Lung (tissue), 12 donors: ENCODE measurements around the gene HIC1. TPM values are rescaled to one million over a fixed set of nuclear protein-coding genes. Genes with fewer than 3 reads are reported as not detected.
A peak's percentile ranks its signal among the peaks of the same experiment; 100 is the strongest.

Experiments used
- ATAC-seq: fragments of 200-7000 bp; cut with Tn5 transposase; one replicate; pipeline ENCODE4 v1.9.1; 2020; ENCODE audit warnings: moderate number of reproducible peaks; ENCODE audit not compliant: insufficient read depth, low FRiP score
- DNase-seq, 3 donors: peaks; one replicate each; pipeline ENCODE4 v3.0.0-alpha.2; 2013 to 2017
- H3K27ac ChIP-seq, 2 donors: one replicate each; pipeline ENCODE4 v1.5.1; 2013; ENCODE audit warnings: mild to moderate bottlenecking in 2 of 2, moderate library complexity in 2 of 2, control low read depth in 1 of 2, inconsistent platforms in 1 of 2, low read depth in 1 of 2, low read length in 1 of 2
- H3K27me3 ChIP-seq, 3 donors: one replicate each; pipeline ENCODE4 v1.5.1; 2013; ENCODE audit warnings: low read length in 2 of 3; ENCODE audit not compliant: control insufficient read depth in 3 of 3, insufficient read depth in 3 of 3
- H3K36me3 ChIP-seq, 4 donors: one replicate each; pipeline ENCODE4 v1.5.1; 2013; ENCODE audit warnings: low read length in 4 of 4, mild to moderate bottlenecking in 1 of 4, moderate library complexity in 1 of 4; ENCODE audit not compliant: control insufficient read depth in 4 of 4, insufficient read depth in 4 of 4
- H3K4me1 ChIP-seq, 5 donors: one replicate each; pipeline ENCODE4 v1.5.1; 2013; ENCODE audit warnings: low read length in 5 of 5, mild to moderate bottlenecking in 2 of 5, moderate library complexity in 1 of 5; ENCODE audit not compliant: control insufficient read depth in 5 of 5, insufficient read depth in 5 of 5
- H3K4me3 ChIP-seq: one replicate; pipeline ENCODE4 v1.5.1; 2013; ENCODE audit warnings: mild to moderate bottlenecking, control low read depth, moderate library complexity
- H3K9ac ChIP-seq, 2 donors: one replicate each; pipeline ENCODE4 v1.5.1; 2013; ENCODE audit warnings: low read length in 2 of 2, control low read depth in 1 of 2; ENCODE audit not compliant: insufficient read depth in 1 of 2
- H3K9me3 ChIP-seq, 4 donors: one replicate each; pipeline ENCODE4 v1.5.1; 2013; ENCODE audit warnings: low read length in 3 of 4, mild to moderate bottlenecking in 1 of 4, moderate library complexity in 1 of 4; ENCODE audit not compliant: control insufficient read depth in 4 of 4, insufficient read depth in 3 of 4
- CTCF ChIP-seq: IDR thresholded peaks from 2 replicates; pipeline ENCODE4 v1.5.1; 2012; ENCODE audit warnings: mild to moderate bottlenecking; ENCODE audit errors: control extremely low read depth, extremely low read depth
- WGBS, 2 donors: extraction: QIAGEN DNeasy Blood & Tissue Kit; methylation state at CpG; one replicate each; pipeline ENCODE4 v1.1.7; 2013; 5-methylcytosine and 5-hydroxymethylcytosine counted together
- polyA plus RNA-seq, 2 donors: library from polyadenylated mRNA; stranded (reverse); fragments of 200-250 nt; gene quantifications; one replicate each; pipeline ENCODE4 v1.2.1, GENCODE V29; 2013
- total RNA-seq, 2 donors: library from RNA; depleted of rRNA in 1 of 2; stranded (reverse); fragments of >200 nt in 1 of 2; gene quantifications; one replicate each; pipeline ENCODE4 v1.2.1, GENCODE V29; 2014 to 2021
- donor health status: control.
- donor health status: control.
- donor health status: Bipolar disorder and iron deficiency.
- donor health status: healthy.
- donor health status: DM: yes; HTN: yes; CAD: no.

The HIC1 gene
- total and polyA plus RNA-seq, 4 donors, result 5.5 to 34.8 (median 21.6) TPM

DNA sequence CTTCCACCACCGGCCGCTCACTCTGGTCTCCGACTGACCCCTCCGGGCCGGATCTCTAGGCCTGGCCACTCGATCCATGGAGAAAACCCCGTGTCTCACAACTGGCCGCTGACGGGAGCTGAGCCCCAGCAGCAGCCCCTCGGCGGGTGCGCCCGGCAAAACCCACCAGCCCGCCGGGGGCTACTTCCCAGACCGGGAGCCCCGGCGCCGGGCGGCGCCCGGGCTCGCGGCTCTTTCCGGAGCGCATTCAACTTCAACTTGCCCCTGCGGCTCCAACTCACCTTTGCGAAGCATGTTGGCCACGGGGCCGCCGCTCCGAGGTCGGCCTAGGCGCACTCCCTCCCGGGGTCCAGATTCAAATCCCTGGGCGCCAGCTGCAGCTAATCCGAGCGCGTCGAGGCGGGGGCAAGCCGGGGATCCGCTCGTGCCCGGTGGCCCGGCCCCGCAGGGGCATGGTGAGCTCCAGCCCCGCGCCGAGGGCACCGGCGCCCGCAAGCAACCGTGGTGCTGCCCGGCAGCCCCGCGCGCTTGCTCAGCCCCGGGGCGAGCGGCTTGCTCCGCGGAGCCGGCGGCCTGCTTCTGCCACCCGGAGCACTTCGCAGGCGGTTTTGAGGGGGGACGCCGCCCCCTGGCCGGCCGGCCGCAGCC is 30.2 kb upstream of the HIC1 start:
- H3K4me3 ChIP-seq, result peak overlapping the region; percentile 44
- peaks cover 3 to 36% (median 34%) of the 10 kb centered on the region in 3 donors for H3K27me3 ChIP-seq
- no peak overlapping the region for H3K9ac ChIP-seq
- no peak for TF ChIP-seq CTCF
- ATAC-seq, result no peak
- H3K36me3 ChIP-seq, result no peaks in the 10 kb centered on the region
- H3K9me3 ChIP-seq, result no peaks in the 10 kb centered on the region
- DNase-seq, result no peak
- H3K27ac ChIP-seq, result no peak overlapping the region
- peaks cover 0 to 21% (median 5%) of the 10 kb centered on the region in 5 donors for H3K4me1 ChIP-seq
- 0 to 1% methylated on average over 60 to 73 of the region's 73 CpGs for WGBS, 2 donors

DNA sequence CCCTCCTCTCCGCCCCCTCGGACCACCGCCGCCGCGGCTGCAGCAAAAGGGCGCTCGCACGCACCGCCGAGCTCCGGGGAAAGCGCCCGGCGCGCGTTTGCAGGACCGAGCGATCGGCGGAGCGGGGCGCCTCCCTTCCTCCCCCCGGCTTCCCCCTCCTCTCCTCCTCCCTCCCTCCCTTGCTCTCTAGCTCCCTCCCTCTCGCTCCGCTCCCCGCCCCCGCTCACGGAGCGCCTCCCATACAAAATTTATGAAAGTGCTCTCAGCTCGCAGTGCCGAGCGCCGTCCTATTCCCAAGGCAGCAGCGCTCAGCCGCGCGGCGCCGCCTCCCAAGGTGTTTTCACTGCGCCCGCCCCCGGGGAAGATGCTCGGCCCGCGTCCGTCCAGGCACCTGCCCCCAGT is 29.7 kb upstream of the HIC1 start, which contains the start of gene RTN4RL1:
RTN4RL1 (minus strand) TSS at position 115 of the 402 bp plus-strand sequence. CDS start 469 bp downstream, outside the sequence.
- TF ChIP-seq CTCF, result no peak
- WGBS, 2 donors, result 0 to 1% methylated on average over 20 to 47 of the region's 47 CpGs
- Histone ChIP-seq H3K4me3 (peak within 1 kb of the TSS; percentile 44), H3K4me1 (peaks cover 0 to 22% (median 5%) of the 10 kb centered on the region in 5 donors), H3K36me3 (no peaks in the 10 kb centered on the region), H3K9me3 (no peaks in the 10 kb centered on the region), H3K27ac (peak within 1 kb of the TSS in 1 of 2 donors; percentile 43), H3K27me3 (peaks cover 3 to 34% (median 30%) of the 10 kb centered on the region in 3 donors), H3K9ac (no peak within 1 kb of the TSS)
- ATAC-seq (peak; percentile 37), DNase-seq (peak; percentile 54 to 69 (median 67))

GRCh38 chr17:2025622-2026309 is 29.1 kb upstream of the HIC1 start:
- ATAC-seq (no peak), DNase-seq (peak; percentile 77 to 78 (median 77))
- Histone ChIP-seq H3K27me3 (peaks cover 3 to 34% (median 30%) of the 10 kb centered on the region in 3 donors), H3K9me3 (no peaks in the 10 kb centered on the region), H3K4me1 (peaks cover 0 to 22% (median 5%) of the 10 kb centered on the region in 5 donors), H3K4me3 (no peak overlapping the region), H3K36me3 (no peaks in the 10 kb centered on the region), H3K27ac (peak overlapping the region in 1 of 2 donors; percentile 43), H3K9ac (no peak overlapping the region)
- TF ChIP-seq CTCF, result peak; percentile 69
- WGBS, 2 donors, result 2% methylated on average over 54 to 55 of the region's 55 CpGs
